Measurements from ENCODE around the gene COX19. TPM values are rescaled to one million over a fixed set of nuclear protein-coding genes. Genes with fewer than 3 reads are reported as not detected.
"Not testable (repeated sequence)": the region's sequence is repeated elsewhere in the genome, so short reads cannot be mapped to it uniquely, and the experiment has no call there.

Gene COX19
- total RNA-seq, 1 donor from 2014 or later: 2.1 TPM

- TF ChIP-seq CTCF (IDR thresholded peaks at IDR 0.05): no peak
- DNase-seq (ENCODE audit: low spot score in 2 of 2): peak in 1 of 2 donors; percentile 58
- Histone ChIP-seq H3K9me3 (no peaks in the 10 kb centered on the region), H3K36me3 (no peaks in the 10 kb centered on the region), H3K4me1 (no peaks in the 10 kb centered on the region), H3K27me3 (no peaks in the 10 kb centered on the region), H3K27ac (no peak overlapping the region), H3K4me3 (no peak overlapping the region)
- intact Hi-C loops (cut with DNase I): no loop called here
Measured at GRCh38 chr7:945556-946255, 29.6 kb downstream of the COX19 start.

GRCh38 chr7:945147-945555, 30.2 kb downstream of the COX19 start:
- Histone ChIP-seq H3K27me3 (no peaks in the 10 kb centered on the region), H3K4me1 (no peaks in the 10 kb centered on the region), H3K27ac (no peak overlapping the region), H3K9me3 (no peaks in the 10 kb centered on the region), H3K36me3 (no peaks in the 10 kb centered on the region), H3K4me3 (no peak overlapping the region)
- TF ChIP-seq CTCF (IDR thresholded peaks at IDR 0.05): no peak
- intact Hi-C loops (cut with DNase I): no loop called here
- peak in 1 of 2 donors; percentile 55 for DNase-seq (ENCODE audit: low spot score in 2 of 2)

- DNase-seq (ENCODE audit: low spot score in 2 of 2): no peak
- Histone ChIP-seq H3K27ac (no peak overlapping the region), H3K27me3 (no peaks in the 10 kb centered on the region), H3K4me1 (no peaks in the 10 kb centered on the region), H3K4me3 (no peak overlapping the region), H3K36me3 (no peaks in the 10 kb centered on the region), H3K9me3 (no peaks in the 10 kb centered on the region)
- no peak for TF ChIP-seq CTCF (IDR thresholded peaks at IDR 0.05)
- intact Hi-C loops (cut with DNase I): no loop called here
Measured at GRCh38 chr7:944744-945143, 30.6 kb downstream of the COX19 start.

GRCh38 chr7:943793-944192, 31.6 kb downstream of the COX19 start:
- H3K4me3 ChIP-seq; H3K4me1 ChIP-seq; H3K9me3 ChIP-seq; intact Hi-C loops (cut with DNase I); H3K27ac ChIP-seq; H3K36me3 ChIP-seq; DNase-seq (ENCODE audit: low spot score in 2 of 2); H3K27me3 ChIP-seq: not testable (repeated sequence)

GRCh38 chr7:940599-941408, 34.5 kb downstream of the COX19 start:
- DNase-seq (ENCODE audit: low spot score in 2 of 2): no peak
- no peak overlapping the region for H3K27ac ChIP-seq
- TF ChIP-seq CTCF (IDR thresholded peaks at IDR 0.05): no peak
- no peaks in the 10 kb centered on the region for H3K9me3 ChIP-seq
- no peaks in the 10 kb centered on the region for H3K36me3 ChIP-seq
- no peak overlapping the region for H3K4me3 ChIP-seq
- intact Hi-C loops (cut with DNase I): no loop called here
- H3K27me3 ChIP-seq: no peaks in the 10 kb centered on the region
- no peaks in the 10 kb centered on the region for H3K4me1 ChIP-seq

GRCh38 chr7:939843-940242, 35.5 kb downstream of the COX19 start:
- Histone ChIP-seq H3K36me3 (no peaks in the 10 kb centered on the region), H3K4me1 (no peaks in the 10 kb centered on the region), H3K27ac (no peak overlapping the region), H3K9me3 (no peaks in the 10 kb centered on the region), H3K27me3 (no peaks in the 10 kb centered on the region), H3K4me3 (no peak overlapping the region)
- intact Hi-C loops (cut with DNase I): no loop called here
- no peak for TF ChIP-seq CTCF (IDR thresholded peaks at IDR 0.05)
- no peak for DNase-seq (ENCODE audit: low spot score in 2 of 2)
